IPS-18c (cell line): ENCODE results near the gene SAMD4A.
"Not testable (repeated sequence)": the region's sequence is repeated elsewhere in the genome, so short reads cannot be mapped to it uniquely, and the experiment has no call there.

Experiments used
- H3K4me3 ChIP-seq: 2 replicates; pipeline ENCODE4 v1.7.0; 2013; ENCODE audit warnings: low read depth, mild to moderate bottlenecking, low read length, moderate library complexity; ENCODE audit not compliant: insufficient read depth
- H3K9me3 ChIP-seq: one replicate; pipeline ENCODE4 v1.6.1; 2013; ENCODE audit warnings: mild to moderate bottlenecking, low read length, moderate library complexity; ENCODE audit not compliant: control insufficient read depth, insufficient read depth

Gene SAMD4A

GRCh38 chr14:54735424-54735823 is 168.5 kb downstream of the SAMD4A start:
- Histone ChIP-seq H3K4me3 (no peak overlapping the region), H3K9me3 (no peaks in the 10 kb centered on the region)

GRCh38 chr14:54737132-54737711 is 170.3 kb downstream of the SAMD4A start:
- Histone ChIP-seq H3K9me3 (no peaks in the 10 kb centered on the region), H3K4me3 (no peak overlapping the region)

- Histone ChIP-seq H3K4me3 (no peak overlapping the region), H3K9me3 (no peaks in the 10 kb centered on the region)
Observed at GRCh38 chr14:54738009-54738408, 171.1 kb downstream of the SAMD4A start.

GRCh38 chr14:54739514-54739913 is 172.6 kb downstream of the SAMD4A start:
- no peaks in the 10 kb centered on the region for H3K9me3 ChIP-seq
- H3K4me3 ChIP-seq, result no peak overlapping the region

- H3K9me3 ChIP-seq, result no peaks in the 10 kb centered on the region
- no peak overlapping the region for H3K4me3 ChIP-seq
Observed at GRCh38 chr14:54742492-54743350, 175.8 kb downstream of the SAMD4A start.

GRCh38 chr14:54743382-54743781 is 176.5 kb downstream of the SAMD4A start:
- no peak overlapping the region for H3K4me3 ChIP-seq

GRCh38 chr14:54746019-54746418 is 179.1 kb downstream of the SAMD4A start:
- Histone ChIP-seq H3K9me3 (no peaks in the 10 kb centered on the region), H3K4me3 (no peak overlapping the region)

More at GRCh38 chr14:54743382-54743781, 176.5 kb downstream of the SAMD4A start:
- no peaks in the 10 kb centered on the region for H3K9me3 ChIP-seq

GRCh38 chr14:54747616-54748015 is 180.7 kb downstream of the SAMD4A start:
- H3K4me3 ChIP-seq, result no peak overlapping the region

GRCh38 chr14:54749180-54749579 is 182.3 kb downstream of the SAMD4A start:
- Histone ChIP-seq H3K4me3 (no peak overlapping the region), H3K9me3 (no peaks in the 10 kb centered on the region)

More at GRCh38 chr14:54747616-54748015, 180.7 kb downstream of the SAMD4A start:
- H3K9me3 ChIP-seq, result no peaks in the 10 kb centered on the region

- Histone ChIP-seq H3K4me3 (no peak overlapping the region), H3K9me3 (no peaks in the 10 kb centered on the region)
Observed at GRCh38 chr14:54749727-54750126, 182.8 kb downstream of the SAMD4A start.

- H3K9me3 ChIP-seq, H3K4me3 ChIP-seq: not testable (repeated sequence)
Observed at GRCh38 chr14:54752611-54753010, 185.7 kb downstream of the SAMD4A start.

- H3K9me3 ChIP-seq, H3K4me3 ChIP-seq: not testable (repeated sequence)
Observed at GRCh38 chr14:54753396-54753795, 186.5 kb downstream of the SAMD4A start.

GRCh38 chr14:54754116-54754622 is 187.2 kb downstream of the SAMD4A start:
- Histone ChIP-seq H3K9me3 (no peaks in the 10 kb centered on the region), H3K4me3 (no peak overlapping the region)

- Histone ChIP-seq H3K4me3 (no peak overlapping the region), H3K9me3 (no peaks in the 10 kb centered on the region)
Observed at GRCh38 chr14:54754623-54755386, 187.9 kb downstream of the SAMD4A start.

- H3K9me3 ChIP-seq, result no peaks in the 10 kb centered on the region
Observed at GRCh38 chr14:54756656-54757392, 189.9 kb downstream of the SAMD4A start.

GRCh38 chr14:54758041-54758440 is 191.1 kb downstream of the SAMD4A start:
- Histone ChIP-seq H3K4me3 (no peak overlapping the region), H3K9me3 (no peaks in the 10 kb centered on the region)

More at GRCh38 chr14:54756656-54757392, 189.9 kb downstream of the SAMD4A start:
- H3K4me3 ChIP-seq, result no peak overlapping the region

GRCh38 chr14:54759982-54760585 is 193.2 kb downstream of the SAMD4A start:
- H3K9me3 ChIP-seq, result no peaks in the 10 kb centered on the region
- H3K4me3 ChIP-seq, result no peak overlapping the region
